GM23338 (cell line): ENCODE results near the gene DTNBP1. TPM values are rescaled to one million over a fixed set of nuclear protein-coding genes. Genes with fewer than 3 reads are reported as not detected.

Experiments
- ATAC-seq: fragments of 200-7000 bp; cut with Tn5 transposase; 3 replicates; pipeline ENCODE4 v1.9.1; 2020
- DNase-seq: peaks from one replicate; pipeline ENCODE4 v3.0.0-alpha.2; 2015; ENCODE audit warnings: low spot score
- H2AFZ ChIP-seq: fragments of 200-600 bp; sonication (generic); 2 replicates; pipeline ENCODE4 v1.8.0; 2016; ENCODE audit warnings: antibody characterized with exemption, mild to moderate bottlenecking, moderate library complexity
- H3F3A ChIP-seq: fragments of 200-600 bp; sonication (generic); replicated peaks from 2 replicates; pipeline ENCODE4 v1.8.0; 2017; ENCODE audit warnings: antibody characterized with exemption, mixed run types, low read depth
- H3K27ac ChIP-seq: fragments of 200-600 bp; sonication (generic); 2 replicates; pipeline ENCODE4 v1.6.1; 2016; ENCODE audit warnings: low read depth
- H3K27me3 ChIP-seq: fragments of 200-600 bp; sonication (generic); 2 replicates; pipeline ENCODE4 v1.8.0; 2016; ENCODE audit warnings: mild to moderate bottlenecking, mixed run types, moderate library complexity; ENCODE audit not compliant: insufficient read depth
- H3K36me3 ChIP-seq: fragments of 200-600 bp; sonication (generic); 2 replicates; pipeline ENCODE4 v1.8.0; 2016; ENCODE audit warnings: mild to moderate bottlenecking; ENCODE audit not compliant: insufficient read depth
- H3K4me1 ChIP-seq: fragments of 200-600 bp; sonication (generic); 2 replicates; pipeline ENCODE4 v1.8.0; 2016; ENCODE audit warnings: mild to moderate bottlenecking, moderate library complexity; ENCODE audit not compliant: insufficient read depth
- H3K4me2 ChIP-seq: fragments of 200-600 bp; sonication (generic); 2 replicates; pipeline ENCODE4 v1.7.1; 2017; ENCODE audit warnings: mixed run types
- H3K4me3 ChIP-seq: fragments of 200-600 bp; sonication (generic); 2 replicates; pipeline ENCODE4 v1.6.1; 2016; ENCODE audit warnings: mixed run types
- H3K79me2 ChIP-seq: fragments of 200-600 bp; sonication (generic); replicated peaks from 2 replicates; pipeline ENCODE4 v1.8.0; 2017; ENCODE audit warnings: mild to moderate bottlenecking; ENCODE audit not compliant: insufficient read depth
- H3K9me2 ChIP-seq: fragments of 200-600 bp; sonication (generic); 2 replicates; pipeline ENCODE4 v1.8.0; 2017; ENCODE audit not compliant: insufficient read depth
- H4K20me1 ChIP-seq: fragments of 200-600 bp; sonication (generic); replicated peaks from 2 replicates; pipeline ENCODE4 v1.8.0; 2017; ENCODE audit warnings: mild to moderate bottlenecking; ENCODE audit not compliant: insufficient read depth
- H3K27ac Mint-ChIP-seq: 2 replicates; pipeline ENCODE4 v1.8.0; 2020; ENCODE audit warnings: inconsistent platforms, mild to moderate bottlenecking, moderate library complexity, mixed read lengths
- H3K27me3 Mint-ChIP-seq: 3 replicates; pipeline ENCODE4 v1.8.0; 2022; ENCODE audit warnings: low read depth, mild to moderate bottlenecking, moderate library complexity, mixed read lengths, inconsistent platforms; ENCODE audit not compliant: insufficient read depth, poor library complexity
- H3K36me3 Mint-ChIP-seq: 3 replicates; pipeline ENCODE4 v1.8.0; 2021; ENCODE audit warnings: low read depth, mild to moderate bottlenecking, inconsistent platforms, moderate library complexity, mixed read lengths
- H3K4me1 Mint-ChIP-seq: 3 replicates; pipeline ENCODE4 v1.8.0; 2020; ENCODE audit warnings: mild to moderate bottlenecking, inconsistent platforms, mixed read lengths
- H3K4me3 Mint-ChIP-seq: 3 replicates; pipeline ENCODE4 v1.8.0; 2021; ENCODE audit warnings: moderate library complexity, mild to moderate bottlenecking, inconsistent platforms, mixed read lengths
- H3K9me3 Mint-ChIP-seq: 3 replicates; pipeline ENCODE4 v1.8.0; 2020; ENCODE audit warnings: moderate library complexity, mild to moderate bottlenecking, inconsistent platforms, mixed read lengths
- CREB1 ChIP-seq: fragments of 250-450 bp; sonication (Bioruptor Pico); IDR thresholded peaks from 2 replicates; pipeline ENCODE4 v1.5.0; 2020; ENCODE audit warnings: low read depth, mild to moderate bottlenecking, moderate library complexity
- EZH2 ChIP-seq: fragments of 200-600 bp; sonication (generic); IDR thresholded peaks from one replicate; pipeline ENCODE4 v1.8.0; 2017; ENCODE audit warnings: antibody characterized with exemption, mild to moderate bottlenecking, low read depth; ENCODE audit not compliant: unreplicated experiment
- POLR2AphosphoS5 ChIP-seq: IDR thresholded peaks from 2 replicates; pipeline ENCODE4 v1.6.1; 2016; ENCODE audit warnings: antibody characterized with exemption, low read depth
- STAT1 ChIP-seq: IDR thresholded peaks from one replicate; pipeline ENCODE4 v1.6.1; 2016; ENCODE audit warnings: antibody characterized with exemption; ENCODE audit not compliant: unreplicated experiment
- polyA plus RNA-seq: library from polyadenylated mRNA; unstranded; fragments of >200 nt; fragmentation: Nextera tagmentation; extraction: Ambion mirVana; gene quantifications from 2 replicates; pipeline ENCODE4 v1.2.1, GENCODE V29; 2016
- total RNA-seq: library from RNA; depleted of rRNA; stranded (reverse); fragments of >200 nt; shearing (Covaris generic); gene quantifications from 2 replicates; pipeline ENCODE4 v1.2.3, GENCODE V29; 2014
- TF ChIP-seq, protein P1 (sequence below): IDR thresholded peaks from one replicate; pipeline ENCODE4 v1.6.1; 2018; ENCODE audit warnings: antibody characterized with exemption; ENCODE audit not compliant: unreplicated experiment
- TF ChIP-seq, protein P2 (sequence below): fragments of 250-450 bp; sonication (Bioruptor Pico); IDR thresholded peaks from 2 replicates; pipeline ENCODE4 v1.5.0; 2020; ENCODE audit warnings: mild to moderate bottlenecking, moderate library complexity
- TF ChIP-seq, protein P3 (sequence below), 2 experiments: fragments of 200-600 bp in 1 of 2; sonication (generic) in 1 of 2; conservative IDR thresholded peaks; 2 replicates each; pipeline versions ENCODE4 v1.5.1 to v1.6.1; 2016 to 2017; ENCODE audit warnings: antibody characterized with exemption in 2 of 2, low read depth in 2 of 2, mild to moderate bottlenecking in 2 of 2, moderate library complexity in 1 of 2

DTNBP1 gene
- total and polyA plus RNA-seq, 2 experiments from 2014 or later = 12.1 to 20.1 TPM

DNA sequence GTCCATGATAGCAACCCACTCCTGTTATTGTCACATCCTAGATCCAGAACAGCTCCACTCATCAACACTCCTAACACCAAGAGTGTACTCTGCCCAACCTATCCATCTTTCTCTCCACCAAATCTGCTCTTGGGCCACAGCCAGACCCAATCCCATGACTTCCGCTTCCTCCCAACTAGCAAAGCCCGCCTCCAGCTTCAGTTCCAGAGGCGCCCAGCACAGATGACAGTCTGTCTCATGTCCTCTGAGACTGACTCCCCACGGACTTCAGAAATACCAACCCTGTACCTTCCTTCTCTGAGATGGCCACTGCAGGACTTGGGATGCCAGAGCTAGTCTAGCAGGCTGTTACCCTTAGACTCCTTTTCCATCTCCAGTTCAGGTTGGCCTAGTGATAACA is 48.6 kb downstream of the DTNBP1 start (continued):
- TF ChIP-seq, protein P1, sequence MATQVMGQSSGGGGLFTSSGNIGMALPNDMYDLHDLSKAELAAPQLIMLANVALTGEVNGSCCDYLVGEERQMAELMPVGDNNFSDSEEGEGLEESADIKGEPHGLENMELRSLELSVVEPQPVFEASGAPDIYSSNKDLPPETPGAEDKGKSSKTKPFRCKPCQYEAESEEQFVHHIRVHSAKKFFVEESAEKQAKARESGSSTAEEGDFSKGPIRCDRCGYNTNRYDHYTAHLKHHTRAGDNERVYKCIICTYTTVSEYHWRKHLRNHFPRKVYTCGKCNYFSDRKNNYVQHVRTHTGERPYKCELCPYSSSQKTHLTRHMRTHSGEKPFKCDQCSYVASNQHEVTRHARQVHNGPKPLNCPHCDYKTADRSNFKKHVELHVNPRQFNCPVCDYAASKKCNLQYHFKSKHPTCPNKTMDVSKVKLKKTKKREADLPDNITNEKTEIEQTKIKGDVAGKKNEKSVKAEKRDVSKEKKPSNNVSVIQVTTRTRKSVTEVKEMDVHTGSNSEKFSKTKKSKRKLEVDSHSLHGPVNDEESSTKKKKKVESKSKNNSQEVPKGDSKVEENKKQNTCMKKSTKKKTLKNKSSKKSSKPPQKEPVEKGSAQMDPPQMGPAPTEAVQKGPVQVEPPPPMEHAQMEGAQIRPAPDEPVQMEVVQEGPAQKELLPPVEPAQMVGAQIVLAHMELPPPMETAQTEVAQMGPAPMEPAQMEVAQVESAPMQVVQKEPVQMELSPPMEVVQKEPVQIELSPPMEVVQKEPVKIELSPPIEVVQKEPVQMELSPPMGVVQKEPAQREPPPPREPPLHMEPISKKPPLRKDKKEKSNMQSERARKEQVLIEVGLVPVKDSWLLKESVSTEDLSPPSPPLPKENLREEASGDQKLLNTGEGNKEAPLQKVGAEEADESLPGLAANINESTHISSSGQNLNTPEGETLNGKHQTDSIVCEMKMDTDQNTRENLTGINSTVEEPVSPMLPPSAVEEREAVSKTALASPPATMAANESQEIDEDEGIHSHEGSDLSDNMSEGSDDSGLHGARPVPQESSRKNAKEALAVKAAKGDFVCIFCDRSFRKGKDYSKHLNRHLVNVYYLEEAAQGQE = no peak
- TF ChIP-seq EZH2 = no peak
- TF ChIP-seq CREB1 (CRISPR knock-in tag) = no peak

DNA sequence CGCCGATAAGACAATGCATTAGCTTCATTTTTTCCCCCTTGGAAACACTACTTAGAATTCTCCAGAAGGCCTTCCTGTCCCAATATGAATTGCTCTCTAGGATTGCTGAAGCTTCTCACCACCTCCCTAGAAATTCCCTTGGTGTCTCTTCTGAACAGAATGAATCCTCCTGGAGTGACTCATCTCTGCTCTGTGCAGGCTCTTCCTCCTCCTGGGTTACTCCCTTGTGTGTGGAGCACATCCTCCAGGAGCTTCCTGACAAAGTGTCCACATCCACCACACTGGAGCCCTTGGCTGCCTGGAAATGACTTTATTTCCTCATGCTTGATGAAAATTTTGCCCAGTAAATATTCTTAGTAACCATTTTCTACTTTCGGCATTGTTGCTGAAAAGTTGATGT is 54.4 kb downstream of the DTNBP1 start:
- Mint-ChIP-seq H3K4me1 (peaks cover 9% of the 10 kb centered on the region), H3K4me3 (no peak overlapping the region), H3K36me3 (peaks cover 22% of the 10 kb centered on the region; the same call in 2 of the 3 replicates), H3K27me3 (no peaks in the 10 kb centered on the region), H3K27ac (no peak overlapping the region), H3K9me3 (peaks cover 3% of the 10 kb centered on the region; the same call in 1 of the 3 replicates)
- H3K9me2 ChIP-seq = no peaks in the 10 kb centered on the region
- H3K27ac ChIP-seq = no peak overlapping the region
- TF ChIP-seq, protein P2, sequence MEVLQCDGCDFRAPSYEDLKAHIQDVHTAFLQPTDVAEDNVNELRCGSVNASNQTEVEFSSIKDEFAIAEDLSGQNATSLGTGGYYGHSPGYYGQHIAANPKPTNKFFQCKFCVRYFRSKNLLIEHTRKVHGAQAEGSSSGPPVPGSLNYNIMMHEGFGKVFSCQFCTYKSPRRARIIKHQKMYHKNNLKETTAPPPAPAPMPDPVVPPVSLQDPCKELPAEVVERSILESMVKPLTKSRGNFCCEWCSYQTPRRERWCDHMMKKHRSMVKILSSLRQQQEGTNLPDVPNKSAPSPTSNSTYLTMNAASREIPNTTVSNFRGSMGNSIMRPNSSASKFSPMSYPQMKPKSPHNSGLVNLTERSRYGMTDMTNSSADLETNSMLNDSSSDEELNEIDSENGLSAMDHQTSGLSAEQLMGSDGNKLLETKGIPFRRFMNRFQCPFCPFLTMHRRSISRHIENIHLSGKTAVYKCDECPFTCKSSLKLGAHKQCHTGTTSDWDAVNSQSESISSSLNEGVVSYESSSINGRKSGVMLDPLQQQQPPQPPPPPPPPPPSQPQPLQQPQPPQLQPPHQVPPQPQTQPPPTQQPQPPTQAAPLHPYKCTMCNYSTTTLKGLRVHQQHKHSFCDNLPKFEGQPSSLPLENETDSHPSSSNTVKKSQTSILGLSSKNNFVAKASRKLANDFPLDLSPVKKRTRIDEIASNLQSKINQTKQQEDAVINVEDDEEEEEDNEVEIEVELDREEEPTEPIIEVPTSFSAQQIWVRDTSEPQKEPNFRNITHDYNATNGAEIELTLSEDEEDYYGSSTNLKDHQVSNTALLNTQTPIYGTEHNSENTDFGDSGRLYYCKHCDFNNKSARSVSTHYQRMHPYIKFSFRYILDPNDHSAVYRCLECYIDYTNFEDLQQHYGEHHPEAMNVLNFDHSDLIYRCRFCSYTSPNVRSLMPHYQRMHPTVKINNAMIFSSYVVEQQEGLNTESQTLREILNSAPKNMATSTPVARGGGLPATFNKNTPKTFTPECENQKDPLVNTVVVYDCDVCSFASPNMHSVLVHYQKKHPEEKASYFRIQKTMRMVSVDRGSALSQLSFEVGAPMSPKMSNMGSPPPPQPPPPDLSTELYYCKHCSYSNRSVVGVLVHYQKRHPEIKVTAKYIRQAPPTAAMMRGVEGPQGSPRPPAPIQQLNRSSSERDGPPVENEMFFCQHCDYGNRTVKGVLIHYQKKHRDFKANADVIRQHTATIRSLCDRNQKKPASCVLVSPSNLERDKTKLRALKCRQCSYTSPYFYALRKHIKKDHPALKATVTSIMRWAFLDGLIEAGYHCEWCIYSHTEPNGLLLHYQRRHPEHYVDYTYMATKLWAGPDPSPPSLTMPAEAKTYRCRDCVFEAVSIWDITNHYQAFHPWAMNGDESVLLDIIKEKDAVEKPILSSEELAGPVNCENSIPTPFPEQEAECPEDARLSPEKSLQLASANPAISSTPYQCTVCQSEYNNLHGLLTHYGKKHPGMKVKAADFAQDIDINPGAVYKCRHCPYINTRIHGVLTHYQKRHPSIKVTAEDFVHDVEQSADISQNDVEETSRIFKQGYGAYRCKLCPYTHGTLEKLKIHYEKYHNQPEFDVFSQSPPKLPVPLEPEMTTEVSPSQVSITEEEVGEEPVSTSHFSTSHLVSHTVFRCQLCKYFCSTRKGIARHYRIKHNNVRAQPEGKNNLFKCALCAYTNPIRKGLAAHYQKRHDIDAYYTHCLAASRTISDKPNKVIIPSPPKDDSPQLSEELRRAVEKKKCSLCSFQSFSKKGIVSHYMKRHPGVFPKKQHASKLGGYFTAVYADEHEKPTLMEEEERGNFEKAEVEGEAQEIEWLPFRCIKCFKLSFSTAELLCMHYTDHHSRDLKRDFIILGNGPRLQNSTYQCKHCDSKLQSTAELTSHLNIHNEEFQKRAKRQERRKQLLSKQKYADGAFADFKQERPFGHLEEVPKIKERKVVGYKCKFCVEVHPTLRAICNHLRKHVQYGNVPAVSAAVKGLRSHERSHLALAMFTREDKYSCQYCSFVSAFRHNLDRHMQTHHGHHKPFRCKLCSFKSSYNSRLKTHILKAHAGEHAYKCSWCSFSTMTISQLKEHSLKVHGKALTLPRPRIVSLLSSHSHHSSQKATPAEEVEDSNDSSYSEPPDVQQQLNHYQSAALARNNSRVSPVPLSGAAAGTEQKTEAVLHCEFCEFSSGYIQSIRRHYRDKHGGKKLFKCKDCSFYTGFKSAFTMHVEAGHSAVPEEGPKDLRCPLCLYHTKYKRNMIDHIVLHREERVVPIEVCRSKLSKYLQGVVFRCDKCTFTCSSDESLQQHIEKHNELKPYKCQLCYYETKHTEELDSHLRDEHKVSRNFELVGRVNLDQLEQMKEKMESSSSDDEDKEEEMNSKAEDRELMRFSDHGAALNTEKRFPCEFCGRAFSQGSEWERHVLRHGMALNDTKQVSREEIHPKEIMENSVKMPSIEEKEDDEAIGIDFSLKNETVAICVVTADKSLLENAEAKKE = no peak
- no peak for TF ChIP-seq POLR2AphosphoS5
- no peak for TF ChIP-seq STAT1
- TF ChIP-seq, protein P3, sequence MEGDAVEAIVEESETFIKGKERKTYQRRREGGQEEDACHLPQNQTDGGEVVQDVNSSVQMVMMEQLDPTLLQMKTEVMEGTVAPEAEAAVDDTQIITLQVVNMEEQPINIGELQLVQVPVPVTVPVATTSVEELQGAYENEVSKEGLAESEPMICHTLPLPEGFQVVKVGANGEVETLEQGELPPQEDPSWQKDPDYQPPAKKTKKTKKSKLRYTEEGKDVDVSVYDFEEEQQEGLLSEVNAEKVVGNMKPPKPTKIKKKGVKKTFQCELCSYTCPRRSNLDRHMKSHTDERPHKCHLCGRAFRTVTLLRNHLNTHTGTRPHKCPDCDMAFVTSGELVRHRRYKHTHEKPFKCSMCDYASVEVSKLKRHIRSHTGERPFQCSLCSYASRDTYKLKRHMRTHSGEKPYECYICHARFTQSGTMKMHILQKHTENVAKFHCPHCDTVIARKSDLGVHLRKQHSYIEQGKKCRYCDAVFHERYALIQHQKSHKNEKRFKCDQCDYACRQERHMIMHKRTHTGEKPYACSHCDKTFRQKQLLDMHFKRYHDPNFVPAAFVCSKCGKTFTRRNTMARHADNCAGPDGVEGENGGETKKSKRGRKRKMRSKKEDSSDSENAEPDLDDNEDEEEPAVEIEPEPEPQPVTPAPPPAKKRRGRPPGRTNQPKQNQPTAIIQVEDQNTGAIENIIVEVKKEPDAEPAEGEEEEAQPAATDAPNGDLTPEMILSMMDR (conservative IDR thresholded peaks at IDR 0.05; ENCODE audit: low read depth in 2 of 2) = no peak
- H2AFZ ChIP-seq = no peak overlapping the region
- 0 out of 2 replicates have a peak, but pooled peaks cover 3% of the 10 kb centered on the region for H3K36me3 ChIP-seq
- H4K20me1 ChIP-seq = no peaks in the 10 kb centered on the region
- H3K4me3 ChIP-seq = no peak overlapping the region
- no peaks in the 10 kb centered on the region for H3F3A ChIP-seq
- no peak for ATAC-seq
- no peak overlapping the region for H3K4me2 ChIP-seq
- DNase-seq = no peak
- peaks cover under 1% of the 10 kb centered on the region; the same call in 1 of the 2 replicates for H3K4me1 ChIP-seq
- no peaks in the 10 kb centered on the region for H3K79me2 ChIP-seq
- no peaks in the 10 kb centered on the region for H3K27me3 ChIP-seq
